Left lobe of liver (tissue), 2 donors: Measurements from ENCODE around the gene EEFSEC. TPM values are rescaled to one million over a fixed set of nuclear protein-coding genes. Genes with fewer than 3 reads are reported as not detected.

ENCODE experiments used
- ATAC-seq: fragments of 200-7000 bp; cut with Tn5 transposase; one replicate; pipeline ENCODE4 v1.9.1; 2020; ENCODE audit warnings: mild to moderate bottlenecking, moderate library complexity
- DNase-seq: peaks from one replicate; pipeline ENCODE4 v3.0.0-alpha.2; 2020; ENCODE audit warnings: low spot score
- total RNA-seq: library from RNA; stranded (reverse); gene quantifications from one replicate; pipeline ENCODE4 v1.2.1, GENCODE V29; 2021
- donor health status: DM: no; HTN: no; CAD: no; lungs with moderate emphysema.
- donor health status: DM: no; HTN: yes; CAD: no.

The EEFSEC gene
- total RNA-seq, 1 donor from 2014 or later, result 12.8 TPM

DNA sequence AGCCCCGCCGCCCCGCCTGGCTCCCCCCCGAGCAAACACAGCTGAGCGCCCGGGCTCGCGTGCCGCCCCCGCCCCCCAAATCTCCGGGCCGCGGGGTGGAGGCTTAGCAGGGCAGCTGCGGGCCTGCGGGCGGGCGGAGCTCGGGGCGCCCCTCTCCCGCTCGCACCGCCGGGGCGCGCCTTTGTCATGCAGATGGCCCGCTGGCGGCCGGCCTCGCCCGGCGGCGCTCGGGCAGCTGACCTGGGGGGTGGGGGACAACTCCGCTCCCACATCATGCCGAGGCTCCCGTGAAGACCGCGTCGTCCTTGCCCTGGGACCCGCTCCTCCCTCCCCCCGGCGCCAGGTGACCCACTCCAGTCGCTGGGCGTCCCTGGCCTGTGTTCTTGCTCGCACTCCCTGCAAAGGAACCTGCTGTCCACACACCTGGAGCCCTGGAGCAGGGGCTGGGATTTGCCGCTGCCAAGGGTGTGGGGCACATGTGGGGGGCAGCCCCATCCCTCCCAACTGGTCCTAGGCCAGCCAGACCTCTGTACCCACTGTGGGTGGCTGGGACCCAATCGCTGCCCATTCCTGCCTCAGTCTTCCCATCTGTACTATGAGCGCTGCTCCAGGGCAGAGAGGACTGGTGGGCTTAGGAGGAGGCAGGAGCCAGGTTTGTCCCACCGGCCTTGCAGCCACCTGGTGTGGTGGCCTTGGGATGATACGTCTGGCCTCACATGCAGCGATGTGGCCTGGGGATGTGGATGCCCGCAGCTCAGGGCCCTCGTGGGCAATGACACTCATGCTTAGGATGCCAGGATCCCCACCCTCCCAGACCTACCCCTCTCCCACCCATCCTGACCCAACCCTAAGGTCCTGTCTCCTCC lies 279.9 kb downstream of the EEFSEC start:
- no peak for ATAC-seq
- no peak for DNase-seq

DNA sequence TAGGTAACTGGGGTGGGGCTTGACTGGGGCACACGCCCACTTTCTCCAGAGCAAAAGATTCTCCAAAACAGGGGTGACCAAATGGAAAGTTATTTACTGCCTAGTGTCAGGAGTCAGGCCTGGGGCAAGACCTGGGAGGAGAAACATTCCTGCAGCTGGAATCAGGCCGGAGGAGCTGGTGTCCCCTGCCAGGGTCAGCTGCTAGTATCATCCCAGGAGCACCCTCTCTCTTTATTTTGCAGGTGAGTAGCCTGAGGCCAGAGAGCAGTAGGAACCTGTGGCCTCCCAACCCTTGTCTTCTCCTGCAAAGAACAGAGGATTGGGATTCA lies 280.5 kb downstream of the EEFSEC start:
- ATAC-seq, result no peak
- DNase-seq, result no peak

DNA sequence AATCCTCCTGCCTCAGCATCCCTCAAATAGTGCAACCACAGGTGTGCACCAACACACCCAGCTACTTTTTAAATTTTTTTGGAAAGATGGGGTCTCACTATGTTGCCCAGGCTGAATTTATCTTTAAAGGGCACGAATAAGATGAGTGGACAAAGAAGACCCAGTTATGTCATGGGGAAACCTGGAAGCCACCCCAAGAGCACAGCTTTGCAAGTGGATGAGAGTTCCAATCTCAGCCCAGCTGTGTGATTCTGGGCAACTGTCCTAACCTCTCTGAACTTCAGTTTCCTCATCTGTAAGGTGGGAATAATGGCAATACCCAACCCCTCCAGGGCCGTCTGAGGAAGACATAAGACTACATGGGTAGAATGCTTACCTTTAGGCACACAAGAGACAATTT lies 281.2 kb downstream of the EEFSEC start:
- no peak for DNase-seq
- no peak for ATAC-seq

DNA sequence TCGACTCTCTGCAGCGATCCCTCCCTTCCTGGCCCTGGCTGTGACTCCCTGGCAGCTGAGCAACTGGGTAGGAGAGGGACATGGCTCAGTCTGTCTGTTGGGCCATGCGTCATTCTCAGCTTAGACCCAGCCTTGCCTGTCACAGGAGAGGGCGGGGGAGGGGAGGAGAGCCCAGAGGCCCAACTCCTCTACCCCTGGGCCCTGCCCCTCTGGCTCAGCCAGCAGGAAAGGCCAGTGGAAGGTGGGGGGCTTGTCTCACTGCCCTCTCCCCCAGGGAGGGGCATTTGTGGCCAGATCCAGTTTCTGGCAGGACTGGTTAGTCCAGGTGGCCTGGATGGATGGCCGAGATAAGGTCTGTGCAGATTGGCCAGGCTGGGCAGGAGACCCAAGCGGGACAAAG lies 281.8 kb downstream of the EEFSEC start:
- DNase-seq (no peak), ATAC-seq (no peak)

DNA sequence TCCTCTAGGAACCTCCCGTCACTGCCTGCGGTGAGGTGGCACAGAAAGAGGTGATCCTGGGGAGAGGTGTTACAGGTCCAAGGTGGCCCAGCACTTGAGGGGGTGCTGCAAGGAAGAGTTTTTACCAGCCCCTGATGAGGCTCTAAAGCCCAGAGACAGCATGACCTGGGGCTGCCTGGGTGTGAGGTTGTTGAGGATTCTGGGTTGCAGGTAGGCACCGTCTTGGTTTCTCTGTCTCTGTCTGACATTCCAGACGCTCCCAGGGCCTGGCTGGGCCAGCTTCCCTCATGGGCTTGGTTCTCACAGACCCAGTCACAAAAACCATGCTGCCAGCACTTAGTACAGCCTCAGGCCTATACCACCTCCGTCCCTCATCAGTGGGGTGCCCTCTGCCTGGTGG lies 282.3 kb downstream of the EEFSEC start:
- no peak for ATAC-seq
- no peak for DNase-seq

DNA sequence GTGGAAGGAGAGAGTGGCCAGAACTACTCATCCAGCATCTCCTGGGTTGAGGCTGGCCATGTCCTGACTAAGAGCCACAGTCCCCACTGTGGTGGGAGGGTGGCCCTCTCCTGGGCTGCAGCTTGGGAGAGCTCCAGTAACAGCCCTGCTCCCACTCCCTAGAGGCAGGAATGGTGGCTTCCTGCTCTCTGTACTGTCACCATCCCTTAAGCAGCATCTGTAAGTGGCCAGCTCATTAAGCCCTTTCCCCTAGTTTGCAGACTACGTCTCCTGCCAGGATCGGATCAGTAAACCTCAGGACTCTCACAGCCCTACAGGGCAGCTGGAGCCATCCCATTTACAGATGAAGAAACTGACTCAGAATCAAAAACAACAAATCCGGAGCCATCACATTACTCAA lies 282.9 kb downstream of the EEFSEC start:
- ATAC-seq (no peak), DNase-seq (no peak)

DNA sequence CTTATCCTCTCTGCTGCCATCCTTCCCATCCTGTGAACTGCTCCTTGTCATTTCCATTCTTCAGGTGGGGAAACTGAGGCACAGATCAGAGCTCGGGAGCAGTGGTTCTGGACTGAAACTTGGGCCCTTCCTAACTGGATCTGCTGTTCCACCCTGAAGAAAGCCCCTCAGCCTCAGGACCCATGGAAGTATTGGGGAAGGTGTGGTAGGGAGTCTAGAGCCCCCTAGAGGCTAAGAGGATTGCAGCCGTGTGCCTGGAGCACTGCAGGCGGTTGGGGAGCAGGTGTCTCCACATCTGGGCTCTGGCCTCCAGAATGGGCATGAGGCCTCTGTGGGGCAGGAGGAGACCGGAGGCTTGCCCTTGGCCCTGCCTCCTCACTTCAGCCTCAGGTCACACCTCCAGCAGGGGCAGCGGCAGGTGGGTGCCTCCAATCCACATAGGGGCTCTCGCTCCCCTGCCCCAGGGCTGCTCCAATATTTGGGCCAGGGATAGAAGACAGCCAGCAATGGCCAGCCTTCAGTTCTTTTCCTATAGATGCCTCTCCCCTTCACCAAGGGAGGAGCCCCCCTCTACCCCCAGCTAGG lies 285.3 kb downstream of the EEFSEC start:
- ATAC-seq (no peak), DNase-seq (no peak)

DNA sequence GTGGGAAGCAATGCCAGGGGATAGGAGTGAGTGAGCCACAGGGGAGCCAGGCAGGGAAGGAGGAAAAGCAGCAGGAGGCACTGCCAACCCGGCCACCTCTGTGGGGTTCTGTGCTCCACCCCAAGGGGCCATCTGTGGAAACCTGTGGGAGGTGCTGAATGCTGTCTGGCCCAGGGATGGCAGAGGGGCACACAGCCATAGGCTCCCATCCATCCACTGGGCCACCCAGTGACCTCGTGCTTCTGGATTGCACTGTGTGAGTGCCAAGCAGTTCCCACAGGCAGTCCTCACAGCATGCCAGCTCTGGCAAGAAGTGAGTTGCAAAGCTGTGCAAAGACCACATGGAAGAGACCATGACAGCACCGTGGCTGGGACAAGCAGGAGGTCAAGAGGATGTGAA lies 285.9 kb downstream of the EEFSEC start:
- DNase-seq, result no peak

DNA sequence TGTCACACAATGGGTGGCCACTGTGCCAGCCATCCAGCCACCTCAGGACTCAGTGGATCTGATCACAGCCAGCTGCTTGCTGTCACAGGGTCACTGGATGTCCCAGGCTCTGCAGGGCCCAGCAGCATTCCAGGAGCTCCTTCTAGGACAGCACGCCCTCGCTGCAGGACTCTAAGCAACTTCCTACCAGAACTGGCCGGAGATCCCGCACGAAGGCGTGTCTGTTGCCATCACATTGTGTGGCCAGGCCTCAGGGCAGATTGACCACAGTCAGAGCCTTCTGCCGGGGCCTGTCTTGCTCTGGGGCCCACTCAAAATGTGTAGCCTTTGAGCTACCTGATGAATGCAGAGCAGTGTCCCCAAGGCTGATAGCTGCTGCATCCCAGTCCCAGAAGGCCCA lies 288.8 kb downstream of the EEFSEC start:
- ATAC-seq (no peak), DNase-seq (no peak)

More for the DNA sequence above, 285.9 kb downstream of the EEFSEC start:
- ATAC-seq, result no peak

DNA sequence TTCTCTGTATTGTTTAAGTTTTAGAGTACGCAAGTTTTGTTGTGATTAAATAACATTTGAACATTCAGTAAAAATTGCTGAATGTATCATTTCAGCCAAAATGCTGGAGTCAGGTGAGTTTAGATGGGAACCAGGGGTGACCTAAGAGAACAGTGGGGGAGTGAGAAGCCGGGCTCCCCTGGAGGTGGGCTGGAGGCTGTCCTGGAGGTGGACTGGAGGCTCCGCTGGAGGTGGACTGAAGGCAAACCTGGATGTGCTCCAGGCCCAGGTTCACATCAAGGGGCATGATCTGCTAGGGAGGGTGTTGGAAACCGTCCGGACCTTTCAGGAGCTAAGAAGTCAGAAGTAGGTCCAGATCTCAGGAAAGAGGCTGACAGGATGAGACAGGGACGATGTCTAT lies 289.7 kb downstream of the EEFSEC start:
- no peak for ATAC-seq
- no peak for DNase-seq

DNA sequence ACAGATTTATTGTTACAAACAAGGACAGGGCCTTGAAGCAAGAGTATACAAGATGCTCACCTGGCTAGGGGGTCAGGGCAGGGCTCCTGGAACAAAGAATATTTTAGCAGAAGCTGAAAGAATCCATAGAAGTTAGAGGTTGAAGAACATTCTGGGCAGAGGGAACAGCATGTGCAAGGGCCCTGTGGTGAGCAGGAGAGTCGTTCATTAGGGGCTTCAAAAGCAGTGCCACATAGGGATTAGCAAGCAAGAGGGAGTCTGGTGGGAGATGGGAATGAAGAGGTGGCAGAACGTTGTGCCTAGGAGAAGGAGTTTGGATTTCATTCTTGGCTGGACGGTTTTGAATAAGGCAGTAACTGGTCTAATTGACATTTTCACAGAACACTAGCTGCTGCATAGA lies 290.5 kb downstream of the EEFSEC start:
- ATAC-seq, result no peak
- no peak for DNase-seq

DNA sequence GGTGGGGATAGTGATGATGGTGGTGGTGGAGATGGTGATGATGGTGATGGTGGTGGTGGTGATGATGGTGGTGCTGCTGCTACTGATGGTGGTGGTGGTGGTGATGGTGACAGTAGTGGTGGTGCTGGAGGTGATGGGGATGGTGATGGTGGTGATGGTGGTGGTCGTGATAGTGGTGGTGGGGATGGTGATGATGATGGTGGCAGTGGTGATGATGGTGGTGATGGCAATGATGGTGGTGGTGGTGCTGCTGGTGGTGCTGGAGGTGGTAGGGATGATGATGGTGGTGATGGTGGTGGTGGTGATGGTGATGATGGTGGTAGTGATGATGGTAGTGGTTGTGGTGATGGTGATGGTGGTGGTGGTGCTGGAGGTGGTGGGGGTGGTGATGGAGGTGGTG lies 292.1 kb downstream of the EEFSEC start:
- DNase-seq (no peak), ATAC-seq (no peak)

DNA sequence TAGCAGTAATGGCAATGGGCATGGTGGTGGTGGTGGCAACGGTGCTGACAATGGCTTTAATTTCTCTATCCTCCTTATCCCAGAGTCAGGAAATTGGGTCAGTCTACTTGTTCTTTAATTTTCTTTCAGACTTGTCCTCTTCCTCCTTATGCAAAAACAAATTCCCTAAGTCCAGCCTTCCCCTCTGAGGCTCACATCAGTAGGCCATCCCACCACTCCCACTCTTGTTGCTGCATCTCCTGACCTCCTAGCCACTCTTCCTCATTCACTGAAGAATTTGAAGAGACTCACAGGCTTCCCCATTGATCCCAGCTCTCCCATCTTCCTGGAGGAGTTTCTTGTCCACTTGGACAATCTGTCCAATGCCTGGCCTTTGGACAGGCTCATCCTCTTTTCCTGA lies 293.5 kb downstream of the EEFSEC start:
- ATAC-seq, result no peak

DNA sequence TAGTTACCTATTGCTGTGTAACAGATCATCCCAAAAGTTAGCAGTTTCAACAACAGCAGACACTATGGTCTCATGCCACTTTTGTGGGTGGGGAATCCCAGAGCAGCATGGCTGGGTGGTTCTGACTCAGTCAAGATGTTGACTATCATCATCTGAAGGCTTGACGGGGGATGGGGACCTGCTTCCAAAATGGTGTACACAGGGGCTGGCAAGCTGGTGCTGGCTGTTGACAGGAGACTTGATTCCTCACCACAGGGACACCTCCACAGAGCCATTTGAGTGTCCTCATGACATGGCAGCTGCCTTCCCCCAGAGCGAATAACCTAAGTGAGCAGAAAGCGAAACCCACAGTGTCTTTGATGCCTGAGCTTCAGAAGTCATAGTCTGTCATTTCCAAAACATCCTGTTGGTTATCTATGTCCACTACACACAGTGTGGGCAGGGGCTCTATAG lies 294.3 kb downstream of the EEFSEC start:
- ATAC-seq, result no peak
- DNase-seq, result no peak

More for the DNA sequence above, 293.5 kb downstream of the EEFSEC start:
- DNase-seq, result no peak

DNA sequence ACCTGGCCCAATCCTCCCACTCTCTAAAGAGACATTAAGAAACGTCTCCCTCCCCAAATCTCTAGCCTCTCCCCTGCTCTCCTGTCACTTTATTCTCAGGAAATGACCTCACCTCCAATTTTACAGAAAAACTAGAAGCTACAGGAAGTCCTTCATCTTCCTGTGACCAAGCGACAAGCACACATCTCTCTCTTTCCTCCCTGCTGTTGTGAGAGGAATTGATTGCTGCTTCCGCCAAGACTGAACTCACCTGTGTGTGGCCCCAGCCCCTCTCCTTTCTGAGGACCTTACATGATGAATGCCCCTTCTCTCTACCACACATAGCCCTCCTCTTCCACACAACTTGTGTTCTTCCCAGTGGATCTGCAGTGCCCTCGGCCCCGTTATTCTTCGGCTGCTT lies 295.2 kb downstream of the EEFSEC start:
- ATAC-seq (no peak), DNase-seq (no peak)

DNA sequence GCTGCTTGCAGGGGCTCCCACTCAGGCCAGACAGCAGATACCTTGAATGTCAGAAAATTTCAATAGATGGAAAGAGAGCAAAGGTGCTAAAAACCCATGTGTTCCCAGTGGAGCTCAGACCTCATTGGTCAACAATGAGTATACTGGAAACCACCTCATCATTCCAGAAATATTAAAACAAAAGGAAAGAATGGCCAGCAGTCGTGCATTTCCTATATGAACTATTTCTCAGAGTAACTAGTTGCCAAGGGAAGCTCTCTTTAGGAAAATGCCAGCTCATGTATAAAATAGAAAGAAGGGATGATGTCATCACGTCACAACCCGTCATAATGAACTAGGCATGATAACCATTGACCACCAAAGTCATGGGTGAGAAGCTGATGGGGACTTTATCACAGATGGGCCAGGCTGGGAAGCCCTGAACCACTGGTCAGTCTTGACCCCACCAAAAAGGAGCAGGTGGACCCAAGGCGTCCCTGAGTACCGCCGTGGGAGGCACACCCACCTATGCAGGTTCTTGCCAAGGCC lies 295.9 kb downstream of the EEFSEC start:
- ATAC-seq (no peak), DNase-seq (no peak)

DNA sequence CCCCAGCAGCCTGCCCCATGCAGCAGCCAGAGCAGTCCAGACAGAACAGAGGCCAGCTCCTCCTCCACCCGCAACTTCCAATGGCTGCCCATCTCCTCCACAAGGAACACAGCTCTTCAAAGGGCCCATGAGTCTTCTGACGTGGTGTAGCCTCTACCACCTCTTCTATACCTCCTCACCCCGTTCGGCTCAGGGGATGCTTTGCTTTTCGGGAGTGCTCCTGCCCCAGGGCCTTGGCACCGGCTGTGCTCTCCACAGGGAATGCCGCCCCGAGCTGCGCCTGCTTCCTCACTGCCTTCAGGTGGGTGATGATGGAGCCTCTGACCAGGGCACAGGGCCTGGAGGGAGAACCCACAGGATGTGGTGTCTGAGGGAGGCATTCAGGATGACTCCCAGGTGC lies 298.8 kb downstream of the EEFSEC start:
- ATAC-seq (no peak), DNase-seq (no peak)

DNA sequence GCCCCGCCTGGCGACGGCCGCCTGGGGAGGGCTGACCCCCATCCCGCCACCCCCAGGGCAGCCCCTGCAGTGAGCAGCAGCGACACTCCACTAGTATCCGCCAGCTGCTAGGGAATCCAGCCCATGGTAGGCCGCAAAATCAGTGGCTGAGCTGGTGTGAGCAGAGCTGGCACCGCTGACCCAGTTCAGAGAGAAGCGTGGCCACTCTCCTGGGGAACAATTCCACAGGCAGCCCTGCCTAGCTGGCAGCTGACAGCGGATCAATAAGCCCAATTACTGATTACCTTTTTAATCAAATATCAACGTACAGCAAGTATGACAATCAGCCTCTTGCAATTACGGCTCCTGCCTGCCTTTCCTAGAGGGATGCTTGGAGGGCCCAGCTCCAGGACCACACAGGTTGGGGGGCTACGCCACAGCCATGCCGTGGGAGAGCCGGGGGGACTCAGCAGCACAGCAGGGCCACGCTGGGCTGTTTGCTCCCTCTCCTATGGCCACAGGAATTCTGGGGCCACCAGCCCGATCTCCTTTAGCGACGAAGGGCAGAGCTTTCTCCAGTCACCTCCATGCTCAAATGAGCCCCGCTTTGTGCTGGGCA lies 299.5 kb downstream of the EEFSEC start:
- ATAC-seq (no peak), DNase-seq (no peak)

DNA sequence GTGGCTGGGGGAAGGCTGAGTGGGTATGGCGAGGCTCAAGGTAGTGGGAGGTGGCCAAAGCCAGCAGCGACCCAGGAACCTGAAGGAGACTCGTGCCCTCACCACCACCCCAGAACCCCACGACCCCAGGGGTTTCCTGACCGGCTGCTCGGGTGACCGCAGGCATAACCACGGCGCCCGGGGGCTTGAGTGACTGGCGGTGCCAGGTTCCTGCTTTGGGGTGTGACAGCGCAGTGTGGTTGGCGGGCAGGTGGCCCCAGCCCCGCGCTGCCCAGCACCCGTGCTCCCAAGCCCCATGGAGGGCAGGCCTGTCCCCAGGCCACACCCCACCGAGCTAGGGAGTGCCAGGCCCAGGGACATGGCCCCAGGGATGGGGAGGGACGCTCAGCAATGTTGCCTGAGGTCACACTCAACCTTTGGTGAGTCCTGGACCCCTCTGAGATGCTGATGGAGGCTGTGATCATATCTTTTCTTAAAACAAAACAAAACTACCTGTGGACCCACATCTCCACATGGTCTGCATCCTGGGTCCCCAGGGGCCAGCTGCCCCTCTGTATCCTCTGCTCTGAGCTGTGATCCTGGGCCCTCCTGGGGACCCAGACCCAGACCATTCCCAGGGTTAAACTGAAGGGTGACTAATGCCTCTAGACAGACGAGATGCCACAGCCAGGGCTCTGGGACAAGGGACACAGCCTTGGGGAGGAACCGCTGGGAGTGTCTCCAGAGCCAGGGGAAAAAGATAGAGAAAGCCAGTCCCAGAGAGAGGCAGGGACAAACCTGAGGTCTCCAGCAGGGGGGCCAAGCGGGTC lies 300.4 kb downstream of the EEFSEC start:
- DNase-seq (no peak), ATAC-seq (no peak)

DNA sequence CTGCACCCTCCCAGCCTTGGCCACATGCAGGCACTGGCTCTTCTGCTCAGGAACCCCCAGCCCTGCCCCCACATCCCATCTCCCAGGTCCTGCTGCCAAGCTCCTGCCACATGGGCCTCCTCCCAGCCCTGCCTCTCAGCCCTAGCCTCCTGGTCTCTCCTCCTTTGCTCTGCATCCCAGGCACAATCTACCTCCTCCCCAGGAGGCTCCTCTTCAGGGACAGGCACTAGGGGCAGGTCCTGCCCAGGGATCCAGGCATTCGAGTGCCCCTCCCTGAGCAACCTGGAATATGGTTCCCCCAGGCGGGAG lies 301.0 kb downstream of the EEFSEC start:
- DNase-seq (no peak), ATAC-seq (no peak)

DNA sequence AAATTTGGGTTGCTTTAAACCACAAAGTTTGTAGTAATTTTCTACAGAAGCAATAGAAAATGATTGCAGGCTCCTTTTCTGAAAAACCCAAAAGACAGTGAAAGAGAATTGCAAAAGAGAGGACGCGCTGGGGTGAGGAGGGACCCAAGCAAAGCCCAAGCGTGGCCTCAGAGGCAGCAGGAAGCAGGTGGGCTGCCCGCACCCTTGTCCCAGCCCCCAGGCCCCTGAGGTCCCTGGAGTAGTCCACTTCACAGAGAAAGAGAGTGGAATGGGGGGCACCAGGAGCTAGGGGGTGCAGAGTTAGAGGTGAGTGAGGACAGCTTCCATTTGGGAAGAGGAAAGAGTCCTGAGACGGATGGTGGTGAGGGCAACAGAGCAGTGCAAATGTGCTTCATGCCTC lies 301.8 kb downstream of the EEFSEC start:
- DNase-seq, result no peak
- no peak for ATAC-seq
